ENCODE results near the gene TERC. TPM values are rescaled to one million over a fixed set of nuclear protein-coding genes. Genes with fewer than 3 reads are reported as not detected.

The TERC gene
- total RNA-seq, 1 experiment from 2014 or later, result 47.0 TPM

GRCh38 chr3:169751875-169752274 lies 13.0 kb downstream of the TERC start:
- H3K27ac ChIP-seq (ENCODE audit: low read depth, low read length), result no peak overlapping the region
- no peak overlapping the region for H3K4me3 ChIP-seq (replicated peaks in 1 of 2; ENCODE audit: low read depth in 1 of 2, low read length in 2 of 2)
- no peaks in the 10 kb centered on the region for H3K79me2 ChIP-seq (ENCODE audit: insufficient read depth, low read length)
- H4K20me1 ChIP-seq (ENCODE audit: insufficient read depth), result no peaks in the 10 kb centered on the region
- no peak overlapping the region for H3K4me2 ChIP-seq (ENCODE audit: low read length)
- H3K9ac ChIP-seq (ENCODE audit: low read length), result no peak overlapping the region
- H3K9me3 ChIP-seq (ENCODE audit: control insufficient read depth in 1 of 2, insufficient read depth in 1 of 2, low read depth in 1 of 2, low read length in 2 of 2), result no peaks in the 10 kb centered on the region
- no peaks in the 10 kb centered on the region for H3K36me3 ChIP-seq (ENCODE audit: control insufficient read depth in 1 of 2, insufficient read depth in 2 of 2, low read length in 2 of 2)
- RAD21 ChIA-PET (ENCODE audit: low non-redundant PET in 1 of 2, low total read pairs in 2 of 2, uncharacterized antibody in 2 of 2, unreplicated experiment in 2 of 2), result no interaction called here
- peaks cover 0 to 9% of the 10 kb centered on the region in 2 experiments; a peak in 1 of 4 replicates for H3K4me1 ChIP-seq (ENCODE audit: control insufficient read depth in 1 of 2, insufficient read depth in 2 of 2, low read length in 2 of 2)
- no peak for TF ChIP-seq EZH2 (IDR thresholded peaks at IDR 0.05)
- no peak for TF ChIP-seq CBX3 (IDR thresholded peaks at IDR 0.05; ENCODE audit: low read depth)
- TF ChIP-seq POLR2AphosphoS5 (IDR thresholded peaks at IDR 0.05; ENCODE audit: low read depth, low read length), result no peak
- TF ChIP-seq ZFX (IDR thresholded peaks at IDR 0.05), result no peak
- TF ChIP-seq ELF1 (IDR thresholded peaks at IDR 0.05; ENCODE audit: borderline replicate concordance, low read depth), result no peak
- TF ChIP-seq EGR1 (IDR thresholded peaks at IDR 0.05; ENCODE audit: low read depth), result no peak
- TF ChIP-seq, protein P1, sequence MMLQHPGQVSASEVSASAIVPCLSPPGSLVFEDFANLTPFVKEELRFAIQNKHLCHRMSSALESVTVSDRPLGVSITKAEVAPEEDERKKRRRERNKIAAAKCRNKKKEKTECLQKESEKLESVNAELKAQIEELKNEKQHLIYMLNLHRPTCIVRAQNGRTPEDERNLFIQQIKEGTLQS (IDR thresholded peaks at IDR 0.05), result no peak
- no peak for TF ChIP-seq ZNF274 (IDR thresholded peaks at IDR 0.05; ENCODE audit: low read depth, low read length)
- TF ChIP-seq, protein P2, sequence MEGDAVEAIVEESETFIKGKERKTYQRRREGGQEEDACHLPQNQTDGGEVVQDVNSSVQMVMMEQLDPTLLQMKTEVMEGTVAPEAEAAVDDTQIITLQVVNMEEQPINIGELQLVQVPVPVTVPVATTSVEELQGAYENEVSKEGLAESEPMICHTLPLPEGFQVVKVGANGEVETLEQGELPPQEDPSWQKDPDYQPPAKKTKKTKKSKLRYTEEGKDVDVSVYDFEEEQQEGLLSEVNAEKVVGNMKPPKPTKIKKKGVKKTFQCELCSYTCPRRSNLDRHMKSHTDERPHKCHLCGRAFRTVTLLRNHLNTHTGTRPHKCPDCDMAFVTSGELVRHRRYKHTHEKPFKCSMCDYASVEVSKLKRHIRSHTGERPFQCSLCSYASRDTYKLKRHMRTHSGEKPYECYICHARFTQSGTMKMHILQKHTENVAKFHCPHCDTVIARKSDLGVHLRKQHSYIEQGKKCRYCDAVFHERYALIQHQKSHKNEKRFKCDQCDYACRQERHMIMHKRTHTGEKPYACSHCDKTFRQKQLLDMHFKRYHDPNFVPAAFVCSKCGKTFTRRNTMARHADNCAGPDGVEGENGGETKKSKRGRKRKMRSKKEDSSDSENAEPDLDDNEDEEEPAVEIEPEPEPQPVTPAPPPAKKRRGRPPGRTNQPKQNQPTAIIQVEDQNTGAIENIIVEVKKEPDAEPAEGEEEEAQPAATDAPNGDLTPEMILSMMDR (IDR thresholded peaks at IDR 0.05 in 2 of 3, conservative IDR thresholded peaks at IDR 0.05 in 1 of 3; ENCODE audit: borderline replicate concordance in 1 of 3, insufficient read depth in 1 of 3, low read depth in 2 of 3, low read length in 2 of 3), result no peak
- TF ChIP-seq, protein P3, sequence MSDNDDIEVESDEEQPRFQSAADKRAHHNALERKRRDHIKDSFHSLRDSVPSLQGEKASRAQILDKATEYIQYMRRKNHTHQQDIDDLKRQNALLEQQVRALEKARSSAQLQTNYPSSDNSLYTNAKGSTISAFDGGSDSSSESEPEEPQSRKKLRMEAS (IDR thresholded peaks at IDR 0.05), result no peak
- TF ChIP-seq, protein P4, sequence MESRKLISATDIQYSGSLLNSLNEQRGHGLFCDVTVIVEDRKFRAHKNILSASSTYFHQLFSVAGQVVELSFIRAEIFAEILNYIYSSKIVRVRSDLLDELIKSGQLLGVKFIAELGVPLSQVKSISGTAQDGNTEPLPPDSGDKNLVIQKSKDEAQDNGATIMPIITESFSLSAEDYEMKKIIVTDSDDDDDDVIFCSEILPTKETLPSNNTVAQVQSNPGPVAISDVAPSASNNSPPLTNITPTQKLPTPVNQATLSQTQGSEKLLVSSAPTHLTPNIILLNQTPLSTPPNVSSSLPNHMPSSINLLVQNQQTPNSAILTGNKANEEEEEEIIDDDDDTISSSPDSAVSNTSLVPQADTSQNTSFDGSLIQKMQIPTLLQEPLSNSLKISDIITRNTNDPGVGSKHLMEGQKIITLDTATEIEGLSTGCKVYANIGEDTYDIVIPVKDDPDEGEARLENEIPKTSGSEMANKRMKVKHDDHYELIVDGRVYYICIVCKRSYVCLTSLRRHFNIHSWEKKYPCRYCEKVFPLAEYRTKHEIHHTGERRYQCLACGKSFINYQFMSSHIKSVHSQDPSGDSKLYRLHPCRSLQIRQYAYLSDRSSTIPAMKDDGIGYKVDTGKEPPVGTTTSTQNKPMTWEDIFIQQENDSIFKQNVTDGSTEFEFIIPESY (IDR thresholded peaks at IDR 0.05; ENCODE audit: extremely low read depth, insufficient replicate concordance, low read length), result no peak
- no peak for TF ChIP-seq SP1 (IDR thresholded peaks at IDR 0.05; ENCODE audit: low read depth)
- TF ChIP-seq CEBPB (IDR thresholded peaks at IDR 0.05; ENCODE audit: low read depth), result no peak
- TF ChIP-seq TCF7L2 (IDR thresholded peaks at IDR 0.05; ENCODE audit: borderline replicate concordance, extremely low read depth, insufficient read depth, insufficient read length), result no peak
- TF ChIP-seq JUND (IDR thresholded peaks at IDR 0.05), result no peak
- no peak for TF ChIP-seq YY1 (IDR thresholded peaks at IDR 0.05; ENCODE audit: extremely low read depth, insufficient replicate concordance, low read depth, low read length)
- no peak for TF ChIP-seq SRF (IDR thresholded peaks at IDR 0.05; ENCODE audit: low read depth)
- TF ChIP-seq EZH2phosphoT487 (IDR thresholded peaks at IDR 0.05; ENCODE audit: borderline replicate concordance), result no peak
- TF ChIP-seq, protein P5, sequence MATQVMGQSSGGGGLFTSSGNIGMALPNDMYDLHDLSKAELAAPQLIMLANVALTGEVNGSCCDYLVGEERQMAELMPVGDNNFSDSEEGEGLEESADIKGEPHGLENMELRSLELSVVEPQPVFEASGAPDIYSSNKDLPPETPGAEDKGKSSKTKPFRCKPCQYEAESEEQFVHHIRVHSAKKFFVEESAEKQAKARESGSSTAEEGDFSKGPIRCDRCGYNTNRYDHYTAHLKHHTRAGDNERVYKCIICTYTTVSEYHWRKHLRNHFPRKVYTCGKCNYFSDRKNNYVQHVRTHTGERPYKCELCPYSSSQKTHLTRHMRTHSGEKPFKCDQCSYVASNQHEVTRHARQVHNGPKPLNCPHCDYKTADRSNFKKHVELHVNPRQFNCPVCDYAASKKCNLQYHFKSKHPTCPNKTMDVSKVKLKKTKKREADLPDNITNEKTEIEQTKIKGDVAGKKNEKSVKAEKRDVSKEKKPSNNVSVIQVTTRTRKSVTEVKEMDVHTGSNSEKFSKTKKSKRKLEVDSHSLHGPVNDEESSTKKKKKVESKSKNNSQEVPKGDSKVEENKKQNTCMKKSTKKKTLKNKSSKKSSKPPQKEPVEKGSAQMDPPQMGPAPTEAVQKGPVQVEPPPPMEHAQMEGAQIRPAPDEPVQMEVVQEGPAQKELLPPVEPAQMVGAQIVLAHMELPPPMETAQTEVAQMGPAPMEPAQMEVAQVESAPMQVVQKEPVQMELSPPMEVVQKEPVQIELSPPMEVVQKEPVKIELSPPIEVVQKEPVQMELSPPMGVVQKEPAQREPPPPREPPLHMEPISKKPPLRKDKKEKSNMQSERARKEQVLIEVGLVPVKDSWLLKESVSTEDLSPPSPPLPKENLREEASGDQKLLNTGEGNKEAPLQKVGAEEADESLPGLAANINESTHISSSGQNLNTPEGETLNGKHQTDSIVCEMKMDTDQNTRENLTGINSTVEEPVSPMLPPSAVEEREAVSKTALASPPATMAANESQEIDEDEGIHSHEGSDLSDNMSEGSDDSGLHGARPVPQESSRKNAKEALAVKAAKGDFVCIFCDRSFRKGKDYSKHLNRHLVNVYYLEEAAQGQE (IDR thresholded peaks at IDR 0.05; ENCODE audit: low read depth), result no peak
- TF ChIP-seq FOSL1 (IDR thresholded peaks at IDR 0.05; ENCODE audit: low read depth), result no peak
- BruUV-seq (replicated peaks), result no TSS peak
- H2AFZ ChIP-seq (ENCODE audit: low read depth, low read length, poor library complexity, severe bottlenecking), result no peak overlapping the region
- intact Hi-C loops (cut with micrococcal nuclease), result no loop called here
- no peaks in the 10 kb centered on the region for H3K9me2 ChIP-seq (ENCODE audit: insufficient read depth)
- POLR2A ChIA-PET, result no interaction called here
- ATAC-seq (no peak), DNase-seq (ENCODE audit: low read depth, low spot score) (no peak)
- no peaks in the 10 kb centered on the region for H3K27me3 ChIP-seq (ENCODE audit: insufficient read depth, low read length)
- CTCF ChIA-PET, result no interaction called here
